GM18502 (cell line): ENCODE results near the gene ATP2B2.
"Not testable (repeated sequence)": the region's sequence is repeated elsewhere in the genome, so short reads cannot be mapped to it uniquely, and the experiment has no call there.

Experiments used
- ATAC-seq: cut with Tn5 transposase; IDR thresholded peaks from one replicate; pipeline ENCODE4 v1.9.1; 2021; ENCODE audit warnings: mild to moderate bottlenecking; ENCODE audit not compliant: unreplicated experiment, poor library complexity

Gene ATP2B2

DNA sequence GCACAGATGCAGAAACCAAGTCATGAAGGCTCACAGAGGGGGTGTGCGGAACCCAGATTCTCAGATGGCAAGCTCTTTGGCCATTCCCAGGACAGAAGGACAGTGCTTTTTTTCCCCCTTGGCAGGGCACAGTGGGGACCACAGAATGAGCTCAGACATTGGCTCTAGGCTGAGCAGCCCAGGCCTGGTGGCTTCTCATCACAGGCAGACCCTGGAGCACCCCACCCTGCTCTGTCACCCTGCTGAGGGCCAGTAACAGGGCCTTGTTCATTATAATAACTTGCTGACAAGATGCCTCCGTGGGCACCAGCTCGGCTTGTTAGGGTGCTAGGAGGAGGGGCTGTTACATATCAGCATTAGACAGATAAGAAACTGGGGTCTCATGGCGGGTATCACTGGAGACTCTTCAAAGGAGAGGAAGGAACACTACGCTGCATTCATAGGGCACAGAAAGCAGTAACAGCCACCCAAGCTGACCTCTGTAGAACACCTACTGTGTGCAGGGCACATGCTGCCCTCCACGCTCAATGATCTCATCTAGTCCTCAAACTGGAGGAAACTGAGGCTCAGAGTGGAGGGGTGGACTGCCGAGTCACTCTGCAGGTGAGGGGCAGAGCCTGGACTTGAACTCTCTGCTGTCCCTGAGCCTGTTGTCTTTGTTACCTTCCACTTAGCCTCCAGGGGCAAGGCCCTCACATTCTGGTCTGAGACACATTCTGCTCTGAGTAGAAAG, 114.6 kb downstream of the ATP2B2 start:
- ATAC-seq: no peak

DNA sequence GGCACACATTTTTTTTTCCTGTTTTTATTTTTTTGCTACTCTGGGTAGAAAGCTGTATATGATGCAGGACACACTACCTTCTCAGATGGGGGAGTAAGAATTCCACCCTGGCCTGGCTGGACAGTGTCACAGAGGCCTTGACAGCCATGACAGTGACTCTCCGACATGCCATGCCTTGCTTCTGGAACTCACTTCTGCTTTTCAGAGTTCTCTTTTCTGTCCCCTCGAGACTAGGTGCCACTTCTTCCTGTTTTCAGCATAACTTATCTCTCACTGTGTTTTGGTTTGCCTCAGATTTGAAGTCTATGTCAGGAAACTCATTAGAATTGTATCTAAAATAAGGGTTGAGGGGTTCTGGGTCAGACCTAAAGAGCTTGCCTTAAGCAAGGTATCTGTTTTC, 115.4 kb downstream of the ATP2B2 start:
- ATAC-seq: peak; percentile 78

DNA sequence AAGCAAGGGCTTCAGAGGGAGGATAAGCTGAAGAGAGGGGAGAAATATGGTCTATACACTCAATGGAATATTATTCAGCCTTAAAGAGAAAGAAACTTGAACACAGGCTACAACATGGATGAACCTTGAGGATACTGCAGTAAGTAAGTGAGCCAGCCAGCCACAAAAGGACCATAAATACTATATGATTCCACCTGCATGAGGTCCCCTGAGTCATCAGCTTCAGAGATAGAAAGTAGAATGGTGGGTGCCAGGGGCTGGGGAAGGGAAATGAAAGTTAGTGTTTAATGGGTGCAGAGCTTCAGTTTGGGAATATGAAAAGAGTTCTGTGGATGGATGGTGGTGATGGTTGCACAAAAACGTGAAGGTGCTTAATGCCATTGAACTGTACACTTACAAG, 116.0 kb downstream of the ATP2B2 start:
- peak; percentile 50 for ATAC-seq

DNA sequence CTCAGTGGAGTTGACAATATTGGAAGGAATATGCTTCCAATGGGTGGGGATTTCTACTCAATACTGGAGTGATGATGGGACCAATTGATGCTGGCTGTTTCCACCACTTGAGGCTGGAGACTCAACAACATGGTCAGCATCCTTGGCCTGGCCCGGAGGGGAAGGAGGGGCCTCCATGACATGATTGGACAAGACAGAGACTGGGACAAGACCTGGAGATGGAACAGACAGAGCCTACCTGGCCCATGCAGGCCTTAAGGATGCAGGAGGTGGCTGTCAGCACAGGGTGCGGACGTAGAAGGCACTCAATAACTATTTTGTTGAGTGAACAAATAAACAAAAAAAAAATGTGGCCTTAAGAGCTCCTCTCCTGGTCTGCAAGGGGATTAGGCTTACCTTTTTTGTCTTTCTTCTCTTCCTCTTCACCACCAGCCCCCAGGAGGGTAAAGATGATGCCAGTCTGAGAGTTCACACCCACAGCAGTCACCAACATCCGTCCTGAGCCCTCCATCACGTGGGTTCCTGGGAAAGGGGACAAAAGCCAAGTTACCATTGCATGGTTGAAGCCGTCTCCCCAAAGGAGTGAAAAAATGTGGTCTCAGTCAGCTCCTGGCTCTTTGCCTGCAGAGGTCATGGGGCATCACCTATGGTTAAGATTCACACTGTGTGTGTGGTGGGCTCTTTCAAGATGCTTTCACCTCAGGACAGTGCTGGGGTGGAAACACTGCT, 117.3 kb downstream of the ATP2B2 start:
- no peak for ATAC-seq

DNA sequence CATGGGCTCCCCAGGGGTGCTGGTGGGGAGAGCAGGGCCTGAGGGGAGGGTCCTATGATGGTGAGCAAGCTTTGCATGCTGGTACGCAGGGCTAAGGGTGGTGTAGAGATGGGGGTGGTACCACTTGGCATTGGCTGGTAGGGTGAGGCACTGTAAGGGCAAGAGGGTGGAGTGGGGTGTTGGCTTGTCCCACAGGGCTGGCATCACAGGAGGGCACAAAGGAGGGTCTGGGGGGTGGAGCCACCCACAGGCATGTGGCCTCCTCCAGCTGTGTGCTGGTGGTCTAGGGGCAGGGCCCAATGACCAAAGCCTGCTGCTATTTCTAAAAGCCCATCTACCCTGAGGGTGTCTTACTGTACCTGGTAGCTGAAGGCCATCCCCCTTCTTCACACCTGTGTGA, 119.3 kb downstream of the ATP2B2 start:
- ATAC-seq: no peak

DNA sequence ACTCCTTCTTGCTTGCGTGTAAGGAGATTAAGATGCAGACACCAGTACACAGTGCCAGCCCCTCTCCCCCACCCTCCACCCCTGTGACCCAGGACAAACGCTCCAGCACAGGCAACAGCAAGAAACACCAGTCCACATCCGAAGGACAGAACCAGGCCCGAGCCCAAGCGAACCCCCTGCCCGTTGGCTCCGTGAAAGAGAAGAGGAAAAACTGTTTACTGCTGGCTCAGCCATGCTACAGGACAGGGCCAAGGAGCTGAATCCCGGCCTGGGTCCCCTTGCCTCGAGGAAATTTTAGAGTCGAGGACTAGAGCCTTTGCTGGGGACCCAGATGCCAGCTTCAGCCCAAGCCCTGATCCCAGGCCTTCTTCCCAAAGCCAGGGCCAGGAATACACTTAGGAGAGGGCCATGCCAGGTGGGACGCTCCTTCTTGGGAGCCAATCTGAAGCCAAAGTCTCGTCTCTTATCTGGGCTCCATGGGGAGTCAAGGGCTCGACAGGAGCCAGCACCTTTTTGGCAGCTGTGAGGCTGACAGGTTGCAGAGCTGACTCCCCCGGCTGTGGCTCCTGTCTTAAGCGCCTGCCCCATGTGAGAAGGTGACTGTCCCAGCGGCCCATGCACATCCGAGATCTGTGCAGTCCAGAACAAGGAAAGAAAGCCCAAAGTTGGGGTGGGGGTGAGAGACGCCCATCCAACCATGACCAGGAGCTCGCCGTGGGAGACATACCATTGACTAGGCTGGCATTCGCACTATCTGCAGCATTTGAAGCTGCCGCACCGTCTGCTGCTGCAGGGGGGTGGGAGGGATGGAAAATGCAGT, 120.6 kb downstream of the ATP2B2 start:
- no peak for ATAC-seq

DNA sequence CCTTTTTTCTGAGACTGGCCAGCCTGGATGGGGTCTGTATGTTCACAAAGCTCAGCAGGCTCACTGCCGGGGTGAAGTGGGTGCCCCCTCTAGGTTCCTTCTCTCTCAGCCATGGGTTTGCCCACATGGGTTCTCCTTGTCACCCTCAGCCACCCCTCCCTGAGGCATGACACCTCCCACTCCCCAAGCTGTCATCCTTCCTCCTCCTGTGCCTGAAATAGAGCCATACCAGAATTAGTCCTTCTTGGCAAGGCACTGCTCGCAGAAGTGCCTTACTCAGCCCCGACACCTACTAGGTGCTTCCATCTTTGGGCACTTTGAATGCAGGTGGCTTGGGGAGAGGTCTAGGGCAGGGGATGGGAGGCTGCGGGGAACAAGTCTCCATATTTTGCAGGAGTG, 121.5 kb downstream of the ATP2B2 start:
- no peak for ATAC-seq

DNA sequence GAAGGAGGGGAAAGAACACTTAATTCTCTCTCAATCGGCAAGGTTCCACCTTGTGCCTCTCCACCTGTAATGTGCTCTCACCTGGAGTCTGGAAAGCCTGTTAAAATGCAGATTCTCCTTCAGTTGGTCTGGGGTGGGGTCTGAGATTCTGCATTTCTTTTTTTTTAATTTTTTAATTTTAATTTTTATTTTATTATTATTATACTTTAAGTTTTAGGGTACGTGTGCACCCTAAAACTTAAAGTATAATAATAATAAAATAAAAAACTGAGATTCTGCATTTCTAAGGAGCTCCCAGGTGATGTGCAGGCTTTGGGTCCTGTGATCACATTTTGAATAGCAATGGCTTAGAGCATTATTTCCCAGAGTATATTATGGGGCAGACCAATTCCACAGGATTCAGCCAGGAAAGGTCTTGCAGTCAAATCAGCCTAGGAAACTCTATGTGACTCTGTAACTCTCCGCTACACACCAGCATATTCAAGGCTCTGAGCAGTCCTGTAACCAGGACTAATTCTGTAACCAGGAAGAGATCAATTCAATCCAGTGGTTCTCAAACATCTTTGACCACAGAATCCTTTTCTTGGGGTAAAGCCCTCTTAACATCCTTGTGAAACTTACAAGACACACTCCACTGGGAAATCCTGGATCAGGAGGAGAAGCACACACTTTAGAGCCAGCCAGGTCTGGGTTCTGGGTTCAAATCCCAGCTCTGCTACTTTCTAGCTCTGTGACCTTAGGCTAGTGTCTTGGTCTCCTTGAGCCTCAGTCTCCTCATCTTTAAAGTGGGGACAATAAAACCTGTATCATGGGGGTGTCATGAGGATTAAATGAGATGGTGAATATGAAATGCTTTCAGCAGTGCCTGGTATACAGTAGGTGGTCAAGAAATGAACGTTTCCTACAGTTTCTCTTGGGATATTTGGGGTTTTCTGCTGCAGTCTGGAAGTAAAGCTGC, 122.2 kb downstream of the ATP2B2 start:
- no peak for ATAC-seq

DNA sequence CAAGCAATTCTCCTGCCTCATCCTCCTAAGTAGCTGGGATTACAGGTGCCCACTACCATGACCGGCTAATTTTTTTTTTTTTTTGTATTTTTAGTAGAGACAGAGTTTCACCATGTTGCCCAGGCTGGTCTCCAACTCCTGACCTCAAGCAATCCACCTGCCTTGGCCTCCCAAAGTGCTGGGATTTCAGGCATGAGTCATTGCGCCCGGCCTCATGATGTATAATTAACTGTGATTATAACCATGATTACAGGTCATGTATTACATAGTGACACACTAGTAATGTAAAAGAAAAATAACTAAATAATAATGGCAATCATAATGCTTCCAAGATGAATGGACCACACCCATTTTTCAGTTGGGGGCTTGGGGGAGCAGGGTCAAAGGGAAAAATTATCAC, 122.9 kb downstream of the ATP2B2 start:
- ATAC-seq: not testable (repeated sequence)

DNA sequence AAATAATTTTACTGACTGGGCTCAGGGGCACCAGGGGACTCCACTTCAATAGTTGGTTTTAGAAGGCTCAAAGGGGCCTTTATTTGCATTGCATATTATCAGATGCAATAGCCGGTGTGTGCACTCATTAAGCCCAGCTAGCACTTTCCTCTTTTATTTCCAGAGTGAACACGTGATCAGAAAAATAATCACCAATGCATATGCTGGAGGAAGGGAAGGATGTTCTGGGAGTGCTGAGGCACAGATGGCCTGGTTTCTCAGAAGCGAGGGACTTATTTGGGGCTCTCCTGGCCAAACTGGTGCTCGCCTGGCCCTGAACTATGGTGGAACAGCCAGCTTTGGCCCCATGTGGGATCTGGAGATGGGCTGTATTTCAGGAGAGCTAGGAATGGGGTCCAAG, 124.0 kb downstream of the ATP2B2 start:
- ATAC-seq: no peak

DNA sequence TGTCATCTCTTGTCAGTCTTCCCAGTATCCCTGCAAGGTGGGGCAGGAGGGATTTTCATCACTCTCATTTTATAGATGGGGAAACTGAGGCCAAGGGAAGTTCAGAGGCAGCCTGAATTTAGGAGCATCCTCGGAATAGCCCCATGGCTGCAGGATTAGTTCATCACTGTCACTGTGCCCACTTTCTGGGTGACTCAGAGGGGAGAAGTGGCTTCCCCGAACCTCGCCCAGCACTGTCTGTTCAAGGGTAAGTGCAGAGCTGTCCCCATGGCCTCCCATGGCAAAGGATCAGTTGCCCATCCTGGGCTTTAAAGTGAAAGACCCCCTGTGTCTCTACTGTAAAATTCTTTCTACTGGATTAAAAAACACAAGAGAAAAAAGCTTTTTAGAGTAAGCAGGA, 124.5 kb downstream of the ATP2B2 start:
- ATAC-seq: no peak

DNA sequence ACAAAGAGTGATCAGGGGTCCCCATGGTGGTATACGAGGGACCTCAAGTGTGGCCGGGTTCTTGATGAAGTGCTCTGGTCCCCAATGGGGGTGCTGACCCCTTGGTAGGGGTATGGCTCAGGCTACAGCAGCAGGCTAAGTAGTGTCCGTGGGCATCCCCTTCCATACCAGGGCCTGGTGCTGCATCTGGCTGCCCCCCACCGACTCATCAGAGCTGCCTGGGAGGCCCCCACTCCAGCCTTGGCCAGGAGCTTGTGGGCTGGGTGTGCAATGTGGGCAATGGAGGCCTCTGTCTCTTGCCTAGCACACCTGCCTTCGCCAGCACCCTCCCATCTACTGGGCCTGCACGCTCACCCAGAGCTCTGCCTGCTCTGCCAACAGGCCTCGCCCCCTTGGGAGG, 125.4 kb downstream of the ATP2B2 start:
- no peak for ATAC-seq

DNA sequence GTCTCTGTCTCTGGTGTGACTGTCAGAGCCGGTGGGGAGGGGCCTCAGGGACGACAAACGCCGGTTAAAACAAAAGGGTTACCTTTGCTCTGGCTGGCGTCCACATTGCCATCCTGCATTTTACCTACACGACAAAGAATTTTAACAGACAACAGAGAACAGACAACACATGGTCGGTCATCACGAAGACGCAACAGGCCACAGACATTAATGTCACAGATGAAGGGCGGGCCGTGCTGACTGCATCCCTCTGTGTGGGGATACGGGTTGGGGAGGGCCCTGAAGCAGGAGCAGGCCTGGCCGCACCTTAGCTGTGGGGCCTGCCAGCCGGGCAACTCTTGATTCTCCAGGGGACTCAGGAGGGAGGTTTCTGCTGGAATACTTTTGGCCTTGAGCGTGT, 126.2 kb downstream of the ATP2B2 start:
- no peak for ATAC-seq

DNA sequence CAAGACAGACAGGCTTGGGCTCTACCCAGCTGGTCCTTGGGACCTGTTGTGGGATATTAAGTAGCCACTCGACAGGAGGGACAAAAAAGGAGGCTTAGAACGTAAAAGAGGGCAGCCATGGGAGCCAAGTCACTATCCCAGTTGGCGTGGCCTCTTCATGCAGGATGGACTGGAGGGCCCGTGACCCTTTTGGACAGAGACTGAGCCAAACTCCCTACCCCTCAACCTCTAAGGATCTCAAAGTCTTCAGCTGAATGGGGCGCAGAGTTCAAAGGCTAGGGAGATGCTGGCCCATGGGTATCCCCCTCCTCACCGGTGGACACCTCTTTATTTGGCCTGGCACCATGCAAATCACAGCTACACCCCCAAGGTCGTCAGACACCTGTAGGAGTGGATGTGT, 126.6 kb downstream of the ATP2B2 start:
- ATAC-seq: no peak

DNA sequence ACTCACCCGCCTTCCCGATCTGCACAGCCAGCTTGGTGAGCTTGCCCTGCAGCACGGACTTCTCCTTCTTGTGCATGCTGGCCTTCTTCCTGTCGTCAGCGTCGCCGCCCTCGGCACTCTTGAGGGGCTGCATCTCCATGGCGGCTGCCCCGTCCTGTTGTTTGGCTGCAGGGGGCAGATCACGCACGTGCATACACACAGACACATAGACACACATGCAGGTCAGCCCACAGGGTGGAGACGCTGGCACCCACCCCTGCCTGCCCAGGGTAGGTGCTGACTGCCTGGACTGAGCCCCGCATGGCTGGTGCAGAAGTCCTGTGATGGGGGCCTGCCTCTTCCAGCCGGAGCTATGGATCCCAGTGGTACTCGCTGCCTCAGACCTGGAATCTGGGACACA, 127.1 kb downstream of the ATP2B2 start:
- no peak for ATAC-seq

DNA sequence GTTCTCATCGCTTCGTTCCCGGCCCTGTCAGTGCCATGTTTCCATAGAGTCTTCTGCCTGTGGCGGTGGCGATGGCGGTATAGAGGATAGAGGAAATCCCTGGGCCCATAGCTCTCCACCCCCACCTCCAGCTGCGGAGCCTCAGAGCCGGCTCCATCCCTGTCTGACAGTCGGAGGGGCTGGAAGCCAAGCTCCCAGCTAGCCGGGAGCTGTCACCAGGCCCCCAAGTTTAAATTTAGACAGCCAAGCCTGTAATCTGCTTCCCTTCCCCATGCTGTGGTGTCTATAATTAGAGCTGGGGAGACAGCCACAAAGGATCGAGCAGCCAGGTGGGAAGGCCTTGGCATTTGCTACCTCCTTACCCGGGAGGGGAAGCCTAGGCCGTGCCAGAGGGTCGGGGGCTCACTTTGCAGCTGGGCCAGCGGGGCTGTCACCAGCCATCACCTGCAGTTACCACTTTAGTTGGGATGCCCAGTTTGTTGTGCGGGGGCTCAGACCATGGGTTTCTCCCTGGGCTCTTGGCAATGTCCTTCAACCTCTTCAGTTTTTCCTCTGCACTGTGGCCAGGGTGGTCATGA, 128.1 kb downstream of the ATP2B2 start:
- ATAC-seq: no peak

DNA sequence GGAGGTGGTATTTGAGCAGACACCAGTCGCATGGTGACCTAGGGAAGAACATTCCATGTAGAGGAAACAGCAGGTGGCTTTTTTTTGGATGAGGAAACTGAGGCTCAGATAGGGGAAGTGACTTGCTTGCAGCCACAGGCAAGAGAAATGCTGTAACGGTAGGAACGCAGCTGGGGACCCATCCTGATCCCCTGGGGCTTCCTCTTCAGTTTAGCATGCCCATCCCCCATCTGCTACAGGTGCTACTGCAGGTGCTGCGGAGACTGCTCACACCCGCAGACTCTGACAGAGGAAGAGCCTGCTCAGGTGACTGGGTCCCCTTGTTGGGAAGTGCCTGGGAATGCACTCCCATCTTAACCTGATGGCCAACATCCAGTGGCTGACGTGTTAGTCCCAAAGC, 129.0 kb downstream of the ATP2B2 start:
- no peak for ATAC-seq

DNA sequence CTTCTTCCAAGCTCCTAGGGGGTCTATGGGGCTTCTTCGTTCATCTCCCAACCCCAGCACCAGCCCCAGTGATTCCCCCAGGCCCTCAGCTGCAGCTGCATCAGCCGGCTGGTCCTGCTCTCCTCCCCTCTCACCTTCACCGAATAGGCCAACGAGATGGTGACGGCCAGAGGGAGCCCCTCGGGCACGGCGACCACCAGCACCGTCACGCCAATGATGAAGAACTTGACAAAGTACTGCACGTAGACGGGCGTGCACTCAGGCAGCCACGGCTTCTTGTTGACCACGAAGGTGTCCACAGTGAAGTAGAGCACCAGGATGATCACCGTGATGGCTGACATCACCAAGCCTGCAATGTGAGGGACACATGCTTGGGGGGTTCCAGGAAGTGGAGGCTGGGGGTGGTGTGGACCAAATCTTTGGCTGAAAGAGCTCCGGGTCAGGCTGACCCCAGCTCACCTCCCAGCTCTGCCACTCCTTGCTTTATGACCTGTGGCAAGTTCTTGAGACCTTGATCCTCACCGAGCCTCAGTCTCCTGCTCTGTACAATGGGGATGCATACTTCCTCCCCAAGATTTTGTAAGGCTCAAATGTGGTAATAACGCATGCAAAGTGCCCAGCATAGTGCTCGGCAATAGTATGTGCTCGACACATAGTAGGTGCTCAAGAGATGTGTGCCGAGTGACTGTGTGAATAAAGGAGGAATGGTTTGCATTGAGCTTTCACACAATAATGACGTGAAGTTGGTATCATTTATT, 129.9 kb downstream of the ATP2B2 start:
- ATAC-seq: no peak

DNA sequence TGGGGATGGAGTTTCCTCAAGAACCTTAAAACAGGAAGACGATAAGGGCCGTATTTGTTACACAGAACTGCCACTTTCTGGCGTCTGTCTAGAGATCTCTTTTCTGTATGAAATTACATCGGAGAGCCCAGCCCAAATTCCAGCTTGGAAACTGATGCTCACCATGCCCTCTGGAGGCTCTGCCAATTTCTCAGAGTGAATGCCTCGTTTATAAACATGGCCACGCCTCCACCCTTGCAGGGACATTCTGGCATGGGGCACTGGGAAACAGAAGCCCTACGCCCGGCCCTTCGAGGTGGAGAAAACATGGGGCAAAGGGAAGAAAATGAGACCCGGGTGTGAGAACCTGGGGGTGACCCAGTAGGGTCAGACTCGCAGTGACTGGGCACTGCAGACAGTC, 131.1 kb downstream of the ATP2B2 start:
- no peak for ATAC-seq
